ENCODE data around the gene STK33. TPM values are rescaled to one million over a fixed set of nuclear protein-coding genes. Genes with fewer than 3 reads are reported as not detected.

Gene STK33
- total RNA-seq (2014; rRNA removed; shearing (Covaris generic)): 5.7 and 14.3 TPM in 2 replicates

DNA sequence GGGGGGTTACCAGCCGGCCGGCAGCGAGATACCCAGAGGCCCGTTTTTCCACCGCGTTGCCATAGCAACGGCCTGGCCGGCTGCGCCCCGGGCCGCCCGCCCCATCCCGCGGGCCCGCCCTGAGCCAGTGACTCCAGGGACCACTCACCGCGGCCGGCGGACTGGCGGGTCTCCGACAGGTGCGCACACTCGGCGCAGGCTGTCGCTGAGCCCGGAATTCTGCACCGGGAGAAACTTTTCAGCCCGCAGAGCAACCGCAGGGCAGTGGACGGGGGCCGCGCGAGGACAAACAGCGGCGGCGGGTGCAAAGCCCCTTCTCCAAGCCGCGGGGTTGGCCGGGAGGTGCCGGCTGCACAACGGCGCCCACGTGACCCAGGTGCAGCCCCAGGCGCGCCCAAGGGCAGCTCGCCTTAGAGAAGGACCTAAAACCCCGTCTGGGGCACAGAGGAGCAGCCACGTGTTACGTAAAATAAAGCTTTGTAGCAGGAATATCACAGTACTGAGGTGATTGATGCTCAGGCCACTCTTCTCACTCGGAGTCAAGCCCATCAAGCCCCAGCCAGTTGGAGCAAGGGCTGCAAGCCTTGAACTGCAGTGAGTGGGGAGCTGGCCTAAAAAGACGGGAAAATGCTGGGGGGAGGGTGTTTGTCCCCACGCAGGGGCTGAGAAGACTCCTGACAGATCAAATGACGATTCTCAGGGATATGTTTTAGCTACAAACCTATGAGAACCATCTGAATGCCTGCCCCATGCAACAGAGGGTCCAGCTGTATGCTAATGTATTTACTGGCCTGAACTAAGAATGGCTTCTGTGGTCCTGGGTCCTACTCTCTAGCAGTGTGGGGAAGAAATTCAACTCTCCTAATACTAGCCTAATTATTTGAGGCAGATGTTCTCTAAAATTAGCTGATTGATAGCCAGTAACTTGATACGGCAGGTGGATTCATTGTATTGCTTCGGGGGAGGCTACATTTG, at the start of gene STK33:
Gene STK33 (minus strand): TSS at position 294 of the 975 bp plus-strand sequence. CDS start 119,323 bp downstream, outside the sequence.
- peak; percentile 51 for DNase-seq (ENCODE audit: low read depth)

DNA sequence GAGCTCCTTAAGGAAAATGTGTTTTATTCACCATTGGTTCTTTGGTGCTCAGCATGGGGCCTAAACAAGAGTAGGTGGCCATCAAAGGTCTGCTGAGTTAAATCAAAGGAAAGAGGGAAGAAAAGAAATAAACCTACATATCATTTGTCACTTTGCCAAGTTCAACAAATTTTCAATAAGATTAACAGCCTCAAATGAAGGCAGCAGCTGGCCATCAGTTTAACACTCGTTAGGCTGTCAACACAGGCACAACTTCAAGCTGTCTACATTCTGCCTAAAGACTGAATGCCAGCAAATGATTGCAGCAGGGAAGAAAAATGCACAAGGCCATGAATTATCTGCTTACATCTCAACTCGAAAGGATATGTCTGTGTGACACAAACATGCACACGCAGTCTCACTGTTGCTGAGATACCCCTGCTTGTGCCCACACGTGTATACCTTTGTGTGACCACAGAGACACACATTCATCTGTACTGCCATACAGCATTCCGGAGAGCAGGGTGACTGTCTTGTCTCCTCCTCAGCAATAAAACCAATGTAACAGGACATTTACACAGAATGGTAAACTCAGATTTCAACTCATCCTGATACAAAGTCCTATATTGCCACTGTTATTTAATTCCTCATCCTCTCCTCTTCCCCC, 48.3 kb upstream of the STK33 start:
- no peak for DNase-seq (ENCODE audit: low read depth)

DNA sequence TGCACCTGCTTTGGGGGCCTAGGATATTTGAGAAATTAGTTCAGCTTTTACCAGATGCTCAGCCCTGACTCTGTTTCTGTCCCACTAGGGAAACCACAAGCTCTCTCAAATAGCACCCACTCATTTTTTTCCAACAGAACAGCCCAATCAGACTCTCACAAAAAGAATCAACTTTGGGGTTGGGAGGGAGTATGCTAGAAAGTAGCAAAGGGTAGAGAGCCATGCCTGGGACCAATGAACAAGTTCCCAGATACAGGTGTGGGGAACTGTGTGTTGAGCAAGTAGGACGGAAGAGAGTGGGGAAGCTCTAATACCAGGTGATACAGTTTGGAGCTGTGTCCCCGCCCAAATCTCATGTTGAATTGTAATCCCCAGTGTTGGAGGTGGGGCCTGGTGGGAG, 47.3 kb upstream of the STK33 start:
- DNase-seq (ENCODE audit: low read depth): no peak

DNA sequence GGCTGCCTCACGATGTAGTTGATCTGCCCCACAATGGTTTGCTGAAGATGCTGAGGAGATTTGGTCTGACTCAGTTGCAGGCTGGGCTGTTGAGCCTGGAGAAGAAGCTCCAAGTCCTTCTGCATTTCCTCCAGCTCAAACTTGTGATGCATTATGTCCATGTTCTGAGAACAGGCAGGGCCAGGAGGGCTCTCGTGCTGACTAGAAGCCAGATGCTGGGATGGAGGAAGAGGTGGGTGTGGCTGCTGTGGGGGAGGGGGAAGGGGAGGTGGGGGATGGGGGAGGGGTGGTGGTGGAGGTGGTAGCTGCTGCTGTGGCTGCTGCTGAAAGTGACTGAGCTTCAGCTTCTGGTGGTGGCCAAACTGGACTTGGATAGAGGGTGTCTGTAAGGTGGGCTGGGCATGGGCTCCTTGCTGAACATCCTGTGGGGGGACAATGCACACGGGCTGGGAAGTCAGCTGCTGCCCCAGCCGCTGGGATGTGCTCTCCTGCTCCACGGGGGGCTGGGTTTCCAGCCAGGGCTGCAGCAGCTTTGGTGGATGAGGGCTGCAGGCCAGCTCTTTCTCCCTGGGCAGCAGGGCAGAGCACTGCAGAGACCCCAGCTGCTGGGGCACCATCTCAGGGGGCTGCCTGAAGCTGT, 46.4 kb upstream of the STK33 start:
- no peak for DNase-seq (ENCODE audit: low read depth)

DNA sequence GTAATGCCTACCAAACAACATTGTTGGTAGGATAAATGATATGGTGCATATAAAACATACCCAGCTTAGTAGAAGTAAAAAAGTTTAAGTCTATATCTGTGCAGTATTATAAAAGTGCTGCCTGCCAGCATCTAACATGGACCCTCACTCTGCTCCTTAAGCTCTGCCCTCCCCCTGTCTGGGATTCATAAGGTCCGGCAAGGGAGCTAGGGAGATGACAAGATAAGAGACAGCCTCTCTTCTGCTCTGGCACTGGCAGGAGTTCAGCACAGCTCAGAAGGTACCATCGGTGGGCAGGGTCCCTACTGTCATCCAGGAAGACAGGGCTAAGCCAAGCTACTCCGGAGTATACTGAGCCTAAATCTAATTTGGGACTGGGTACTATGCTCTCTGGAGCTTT, 45.6 kb upstream of the STK33 start:
- no peak for DNase-seq (ENCODE audit: low read depth)

DNA sequence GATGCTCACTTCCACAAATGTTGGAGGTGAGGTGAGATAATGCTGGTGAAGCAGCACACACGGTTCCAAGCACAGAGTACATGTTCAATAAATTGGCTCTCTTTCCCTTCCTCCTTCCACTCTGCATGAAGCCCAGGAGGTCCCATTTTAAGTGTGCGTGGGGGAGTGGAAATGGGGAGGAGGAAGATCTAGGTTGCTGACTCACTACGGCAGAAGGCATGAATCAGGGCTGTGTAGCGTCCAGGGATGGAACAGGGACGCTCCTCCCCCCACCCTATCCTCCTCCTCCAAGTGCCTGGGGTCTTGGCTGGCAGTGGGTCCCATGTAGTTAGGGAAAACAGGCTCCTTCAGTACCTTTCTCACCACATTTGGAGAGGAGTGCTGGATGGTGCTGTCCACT, 44.3 kb upstream of the STK33 start:
- DNase-seq (ENCODE audit: low read depth): peak; percentile 10

DNA sequence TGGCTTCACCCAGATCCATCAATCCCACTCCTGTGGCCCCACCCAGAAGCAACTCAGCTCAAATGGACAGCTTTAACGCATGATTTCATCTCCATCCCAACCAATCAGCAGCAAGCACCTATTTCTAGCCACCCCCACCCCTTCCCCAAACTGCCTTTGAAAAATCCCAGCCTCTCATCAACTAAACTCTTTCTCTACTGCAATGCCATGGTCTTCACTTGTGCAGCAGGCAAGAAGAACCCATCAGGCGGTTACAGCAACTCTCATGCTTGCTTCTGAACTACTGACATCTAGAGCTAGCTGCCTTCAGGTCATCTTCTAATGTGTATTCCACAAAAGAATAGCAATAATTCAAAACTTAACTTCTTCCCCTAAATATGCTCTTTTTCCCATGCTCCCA, 42.1 kb upstream of the STK33 start:
- DNase-seq (ENCODE audit: low read depth): no peak

DNA sequence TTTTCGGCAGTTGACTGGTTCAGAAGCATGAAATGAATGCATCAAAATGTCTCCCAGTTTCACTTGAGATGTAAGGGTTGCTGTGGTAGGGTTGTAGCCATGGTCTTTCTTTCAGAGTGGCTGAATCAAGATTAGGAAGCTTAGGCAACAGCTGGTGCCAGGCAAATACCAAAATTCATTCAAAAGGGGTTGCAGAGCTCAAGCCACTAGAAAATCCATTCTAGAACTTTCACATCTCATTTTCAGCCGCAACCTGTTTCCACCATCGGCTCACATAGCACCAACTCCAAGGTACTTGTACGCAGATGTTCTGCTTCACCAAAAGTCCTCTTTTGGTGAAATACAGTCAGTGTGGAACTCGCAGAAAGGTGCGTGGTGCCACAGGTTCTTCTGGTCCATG, 40.5 kb upstream of the STK33 start:
- DNase-seq (ENCODE audit: low read depth): no peak

DNA sequence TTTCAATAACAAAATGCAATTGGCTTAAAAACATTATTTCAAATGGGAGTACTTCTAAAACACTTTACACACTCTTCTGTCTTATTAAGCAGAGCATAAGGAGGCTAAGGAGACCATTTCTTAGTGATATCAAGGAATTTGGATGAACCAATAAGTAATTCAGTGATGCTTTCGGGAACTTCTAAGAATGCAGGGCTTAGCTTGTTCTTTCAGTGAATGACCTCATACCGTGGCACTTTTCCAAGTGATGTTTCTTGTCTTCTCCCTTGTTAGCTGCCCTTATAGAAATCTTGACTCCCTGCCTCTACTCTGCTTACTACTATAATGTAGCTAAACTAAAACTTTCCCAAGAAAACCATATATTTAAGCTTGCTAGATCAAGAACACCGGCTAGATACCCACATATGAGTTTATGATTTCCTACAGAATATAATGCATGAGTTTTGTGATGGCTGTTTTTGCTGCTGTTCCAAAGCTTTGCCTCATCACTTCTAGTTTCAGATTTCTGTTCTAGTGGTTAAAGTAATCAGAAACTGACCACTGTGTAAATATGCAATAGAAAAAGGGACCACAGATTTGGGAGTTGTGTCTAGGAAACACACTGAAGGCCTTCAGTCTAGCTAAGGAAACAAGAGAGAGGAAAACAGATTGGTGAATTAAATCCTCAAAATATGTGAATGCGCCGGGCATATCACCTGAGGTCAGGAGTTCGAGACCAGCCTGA, 37.5 kb upstream of the STK33 start:
- DNase-seq (ENCODE audit: low read depth): peak; percentile 44

GRCh38 chr11:8624698-8625097, 30.7 kb upstream of the STK33 start:
- no peak for DNase-seq (ENCODE audit: low read depth)

DNA sequence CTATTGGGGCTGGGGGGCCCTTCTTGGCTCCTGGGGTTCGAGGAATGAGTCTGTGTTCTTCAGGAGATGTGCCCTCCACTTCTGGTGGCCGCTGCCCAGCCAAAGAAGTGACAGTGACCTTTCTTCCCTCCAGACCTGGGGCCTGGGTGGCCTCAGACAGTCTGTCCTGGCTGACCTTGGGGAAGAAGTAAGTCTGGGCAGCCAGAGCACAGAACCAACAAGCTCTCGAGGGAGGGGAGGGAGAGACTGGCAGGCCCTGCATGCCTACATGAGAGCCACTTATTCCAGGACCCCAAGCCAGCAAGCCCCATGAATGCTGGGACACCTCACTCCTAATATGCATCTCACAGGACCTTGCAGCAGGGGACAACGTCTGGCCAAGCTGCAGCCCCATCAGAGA, 27.1 kb upstream of the STK33 start:
- DNase-seq (ENCODE audit: low read depth): no peak

DNA sequence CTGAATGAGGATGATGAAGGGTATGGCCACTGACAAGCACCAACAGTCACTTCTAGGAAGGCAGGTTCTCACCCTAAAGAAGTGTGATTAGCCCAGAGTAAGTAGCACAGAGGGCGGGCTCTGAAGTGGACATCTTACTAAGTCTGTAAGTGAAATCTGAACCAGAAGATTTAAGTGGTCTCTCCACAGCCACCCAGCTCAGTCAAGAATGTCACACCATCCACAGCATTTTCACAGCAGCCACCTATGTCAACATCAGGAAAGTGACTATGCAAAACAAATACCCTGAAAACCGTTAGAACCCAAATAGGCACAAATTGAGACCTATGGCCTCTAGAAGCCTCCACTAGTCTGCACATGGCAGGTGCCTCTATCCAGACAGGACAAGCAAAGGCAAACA, 23.0 kb upstream of the STK33 start:
- DNase-seq (ENCODE audit: low read depth): no peak

GRCh38 chr11:8615291-8616032, 21.4 kb upstream of the STK33 start:
- DNase-seq (ENCODE audit: low read depth): no peak

GRCh38 chr11:8614497-8614896, 20.5 kb upstream of the STK33 start:
- no peak for DNase-seq (ENCODE audit: low read depth)

DNA sequence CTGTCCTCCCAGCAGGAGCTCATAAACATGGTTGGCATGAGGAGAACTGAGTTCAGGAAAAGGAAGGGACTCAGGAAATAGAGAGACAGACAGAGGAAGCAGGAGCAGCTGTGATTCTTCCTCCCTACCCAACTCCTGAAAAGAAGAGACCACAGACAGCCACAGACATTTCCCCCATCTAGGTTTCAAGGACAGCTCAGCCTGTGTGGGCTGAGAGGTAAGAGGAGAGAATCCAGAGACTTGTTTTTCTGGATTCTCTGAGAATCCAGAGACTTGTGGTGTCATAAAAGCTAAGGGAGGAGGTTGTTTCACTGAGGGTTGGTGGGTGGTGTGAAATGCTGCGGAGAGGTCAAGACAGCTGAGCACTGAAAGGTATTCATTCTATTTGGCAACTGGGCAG, 19.0 kb upstream of the STK33 start:
- DNase-seq (ENCODE audit: low read depth): no peak

DNA sequence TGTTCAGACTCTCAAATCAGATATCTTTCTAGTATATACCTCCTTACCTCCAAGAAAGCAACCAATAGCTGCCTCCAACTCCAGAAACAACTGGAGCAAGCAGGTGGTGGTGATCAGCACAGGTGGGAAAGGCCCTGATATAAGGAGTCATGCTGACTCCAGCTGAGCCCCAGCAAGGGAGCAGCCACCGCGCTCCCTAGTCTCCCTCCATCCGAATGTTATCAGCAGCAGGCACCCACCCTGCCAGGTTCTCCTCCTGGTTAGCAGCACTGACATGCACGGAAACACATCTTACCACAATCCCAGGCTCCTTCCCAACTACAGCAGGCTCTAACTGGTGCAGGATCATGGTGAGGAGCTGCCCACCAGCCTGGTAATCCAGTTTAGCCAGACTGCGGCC, 18.5 kb upstream of the STK33 start:
- DNase-seq (ENCODE audit: low read depth): no peak

DNA sequence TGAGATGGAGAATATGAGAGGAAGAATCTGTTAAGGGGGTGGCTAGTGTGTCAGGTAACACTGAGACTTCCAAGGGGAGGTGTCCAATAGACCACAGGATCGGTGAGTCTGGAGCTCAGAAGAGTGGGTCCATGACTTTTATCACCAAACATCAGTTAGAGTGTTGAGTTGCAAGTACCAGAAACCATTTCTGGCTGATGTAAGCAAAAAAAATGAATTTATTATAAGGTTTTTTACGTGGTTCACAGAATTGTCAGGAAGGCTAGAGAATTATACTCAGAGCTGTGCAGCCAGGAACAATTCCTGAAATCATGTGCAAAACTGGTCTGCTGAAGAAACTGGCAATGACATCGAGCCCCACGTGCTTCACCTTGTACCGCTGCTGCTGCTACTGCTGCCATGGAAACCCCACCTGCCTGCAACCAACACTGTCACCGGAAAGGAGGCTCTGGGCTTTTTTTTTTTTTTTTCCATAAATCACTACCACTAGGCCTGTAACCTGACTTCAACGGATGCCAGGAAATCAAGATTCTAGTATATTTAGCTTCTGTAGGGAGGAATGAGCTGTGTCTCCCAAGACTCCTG, 16.6 kb upstream of the STK33 start:
- no peak for DNase-seq (ENCODE audit: low read depth)

GRCh38 chr11:8608652-8609051, 14.6 kb upstream of the STK33 start:
- DNase-seq (ENCODE audit: low read depth): peak; percentile 49

DNA sequence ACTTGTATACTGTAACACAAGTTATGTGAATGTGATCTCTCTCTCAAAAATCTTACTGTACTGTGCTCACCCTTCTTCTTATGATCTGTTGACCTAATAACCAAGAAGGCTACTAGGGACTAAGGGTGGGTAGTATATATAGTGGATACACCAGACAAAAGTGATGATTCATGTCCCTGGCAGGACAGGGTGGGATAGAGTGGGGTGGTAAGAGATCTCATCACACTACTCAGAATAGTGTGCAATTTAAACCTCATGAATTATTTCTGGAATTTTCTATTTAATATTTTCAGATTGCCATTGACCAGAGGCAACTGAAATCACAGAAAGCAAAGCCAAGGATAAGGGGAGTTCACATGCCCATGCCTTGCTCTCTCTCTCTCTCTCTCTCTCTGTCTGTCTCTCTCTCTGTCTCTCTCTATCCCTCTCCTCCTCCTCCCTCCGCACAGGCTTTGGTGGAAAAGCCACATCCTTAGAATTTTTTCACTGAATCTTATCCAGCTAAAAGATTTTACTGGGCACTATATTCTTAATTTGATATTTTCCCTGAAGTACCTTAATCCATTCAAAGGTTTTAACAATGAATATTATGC, 12.0 kb upstream of the STK33 start:
- no peak for DNase-seq (ENCODE audit: low read depth)

DNA sequence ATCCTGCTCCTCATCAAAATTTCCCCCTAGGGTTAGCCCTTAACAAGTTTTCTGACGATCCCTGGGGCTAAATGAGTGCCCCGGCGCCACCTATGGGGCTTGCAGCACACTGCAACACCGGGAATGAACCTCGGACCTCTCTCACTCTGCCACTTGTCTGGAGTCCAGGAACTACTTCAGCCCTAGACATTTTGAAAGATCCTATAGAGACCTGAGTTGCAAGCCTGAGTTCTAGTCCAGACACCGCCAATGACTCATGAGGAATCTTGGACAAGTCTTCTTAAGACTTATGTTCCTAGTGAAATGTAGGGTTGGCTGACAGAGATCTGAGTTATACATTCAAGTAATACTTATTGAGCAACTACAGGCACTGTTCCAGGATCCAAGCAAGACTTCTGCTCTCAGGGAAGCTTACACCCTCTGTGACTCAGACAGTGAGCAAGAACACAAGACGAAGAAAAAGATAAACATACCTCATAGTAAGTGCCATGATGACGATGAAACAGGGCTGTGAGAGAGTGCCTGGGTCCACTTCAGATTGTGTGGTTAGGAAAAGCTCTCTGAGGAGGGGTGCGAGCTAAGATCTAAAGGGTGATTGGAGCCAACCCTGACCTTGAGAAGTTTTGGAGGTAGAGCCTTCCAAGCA, 10.2 kb upstream of the STK33 start:
- peak; percentile 98 for DNase-seq (ENCODE audit: low read depth)

Data from M059J (cell line).